ENCODE results near the gene ZNF668.
A peak's percentile ranks its signal among the peaks of the same experiment; 100 is the strongest.
"Not testable (repeated sequence)": the region's sequence is repeated elsewhere in the genome, so short reads cannot be mapped to it uniquely, and the experiment has no call there.

The ZNF668 gene

DNA sequence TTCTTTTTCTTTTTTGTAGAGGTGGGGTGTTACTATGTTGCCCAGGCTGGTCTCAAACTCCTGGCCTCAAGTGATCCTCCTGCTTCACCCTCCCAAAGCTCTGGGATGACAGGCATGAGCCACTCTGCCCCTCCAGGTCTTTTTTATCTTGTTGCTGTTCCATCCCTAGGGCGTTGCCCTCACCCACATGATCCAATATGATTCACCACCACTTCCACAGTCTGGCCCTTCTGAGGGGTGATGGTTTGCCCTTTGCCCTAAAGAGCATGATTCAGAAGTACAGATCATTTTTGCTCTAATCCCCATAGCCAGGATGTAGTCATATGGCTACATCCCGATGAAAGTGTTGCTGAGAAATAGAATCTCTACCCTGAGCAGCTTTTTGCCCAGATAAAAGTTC lies 21.9 kb downstream of the ZNF668 start:
- DNase-seq, result no peak

DNA sequence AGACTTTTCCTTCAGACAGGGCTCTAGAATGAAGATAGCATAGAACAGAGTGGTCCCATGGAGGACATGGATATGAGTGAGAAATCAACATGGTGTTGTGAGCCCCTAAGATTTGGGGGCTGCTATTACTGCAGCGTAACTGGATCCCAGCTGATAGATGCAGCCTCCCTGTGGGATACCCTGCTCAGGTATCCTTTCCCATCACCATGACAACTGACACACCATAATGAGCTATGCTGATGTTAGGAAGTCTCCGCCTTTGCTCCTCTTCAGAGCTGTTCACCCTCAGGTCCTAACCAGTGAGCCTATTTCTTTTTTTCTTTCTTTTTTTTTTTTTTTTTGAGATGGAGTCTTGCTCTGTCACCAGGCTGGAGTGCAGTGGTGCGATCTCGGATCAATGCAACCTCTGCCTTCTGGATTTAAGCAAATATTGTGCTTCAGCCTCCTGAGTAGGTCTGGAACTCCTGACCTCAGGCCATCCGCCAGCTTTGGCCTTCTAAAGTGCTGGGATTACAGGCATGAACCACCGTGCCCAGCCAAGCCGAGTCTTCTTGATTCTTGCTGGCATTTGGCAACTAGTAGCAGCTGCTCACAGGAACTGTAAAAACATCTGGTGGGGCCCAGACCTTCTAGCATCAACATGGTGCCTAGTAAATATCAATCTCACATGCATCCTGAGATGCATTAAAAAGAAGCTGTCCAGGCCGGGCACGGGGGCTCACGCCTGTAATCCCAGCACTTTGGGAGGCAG lies 23.6 kb downstream of the ZNF668 start:
- DNase-seq, result no peak

- no peak for DNase-seq
These were observed 30.1 kb downstream of the ZNF668 start for GRCh38 chr16:31043898-31044481.

DNA sequence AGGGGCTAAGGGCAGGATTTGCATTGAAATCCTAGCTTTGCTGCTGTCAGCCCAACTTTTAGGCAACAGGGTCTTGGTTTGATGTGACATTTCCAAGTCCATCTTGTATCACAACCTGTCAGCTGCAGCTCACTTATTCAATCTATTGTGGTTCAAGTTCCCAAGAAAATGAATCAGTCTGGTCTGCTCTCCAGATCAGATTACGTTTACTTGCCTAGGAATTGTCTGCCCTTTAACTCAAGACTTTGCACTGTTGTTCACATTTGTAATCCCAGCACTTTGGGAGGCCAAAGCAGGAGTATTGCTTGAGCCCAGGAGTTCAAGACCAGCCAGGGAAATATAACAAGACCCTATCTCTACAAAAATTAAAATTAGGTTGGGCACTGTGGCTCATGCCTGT lies 30.7 kb downstream of the ZNF668 start:
- DNase-seq, result no peak

GRCh38 chr16:31042866-31043265 lies 31.2 kb downstream of the ZNF668 start:
- no peak for DNase-seq

DNA sequence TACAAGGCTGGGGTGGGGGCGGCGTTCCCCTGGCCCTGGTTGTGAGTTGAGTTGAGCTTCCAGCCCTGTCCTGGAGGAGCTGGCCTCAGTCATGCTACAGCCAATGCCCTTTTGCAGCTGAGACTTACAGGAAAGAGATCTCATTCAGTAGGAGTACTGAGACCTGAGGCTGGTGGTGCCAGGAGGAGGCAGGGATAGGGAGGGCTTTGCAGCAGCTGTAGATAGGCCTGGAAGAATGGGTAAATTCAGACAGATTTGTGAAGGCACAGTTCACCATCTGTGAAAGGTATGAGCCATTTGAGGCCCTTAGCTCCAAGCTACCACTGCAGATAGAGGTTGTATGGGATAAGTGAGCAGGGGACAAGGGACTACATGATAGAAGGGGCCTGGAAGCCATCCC lies 35.0 kb downstream of the ZNF668 start:
- no peak for DNase-seq

- no peak for DNase-seq
These were observed 37.3 kb downstream of the ZNF668 start for GRCh38 chr16:31036691-31037090.

GRCh38 chr16:31033709-31034492 lies 40.1 kb downstream of the ZNF668 start:
- peak; percentile 63 to 86 for DNase-seq

DNA sequence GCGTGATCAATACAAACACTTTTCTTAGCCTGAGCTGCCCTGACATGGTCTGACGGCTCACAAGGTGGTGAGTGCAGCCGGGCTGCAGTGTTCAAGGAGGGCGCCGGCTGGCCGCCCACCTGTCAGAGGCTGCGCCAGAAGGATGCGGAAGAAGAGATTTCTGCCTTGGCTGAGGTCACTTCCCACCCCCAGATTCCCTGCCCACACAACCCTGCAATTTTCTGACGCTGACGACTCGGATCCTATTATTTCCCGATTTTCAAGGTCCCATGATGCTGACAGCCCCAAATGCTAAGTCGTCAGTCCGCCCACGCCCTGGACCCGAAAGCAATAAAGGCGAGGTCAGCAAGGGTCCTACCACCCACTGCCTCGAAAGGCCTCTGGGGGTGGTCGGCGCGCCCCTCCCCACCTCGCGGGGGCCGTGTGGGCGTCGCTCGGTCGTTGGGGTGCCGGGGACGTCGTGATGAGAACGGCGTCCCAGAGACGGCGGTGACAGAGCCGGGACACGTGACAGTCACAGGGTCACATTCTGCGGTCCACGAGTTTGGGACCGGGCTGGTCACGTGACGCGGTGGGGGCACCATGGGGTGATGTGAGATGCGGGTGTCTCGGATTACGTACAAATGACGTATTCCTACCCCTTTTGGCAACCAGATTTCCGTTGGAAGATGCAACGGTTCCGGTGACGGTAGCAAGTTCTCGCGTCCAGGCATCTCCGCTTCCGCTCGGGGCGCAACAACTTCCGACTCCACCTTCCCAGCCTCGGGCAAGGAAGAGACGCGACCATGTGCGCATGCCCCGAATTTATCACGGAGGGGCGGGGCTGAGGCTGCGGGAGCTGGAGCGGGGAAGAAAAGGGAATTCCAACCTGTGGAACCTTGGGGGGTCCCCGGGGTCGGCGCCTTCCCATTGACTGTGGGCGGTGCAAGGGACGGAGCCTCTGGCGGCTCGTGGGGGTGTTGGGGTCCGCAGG lies 41.0 kb downstream of the ZNF668 start, which contains the start of gene STX4:
TSS of gene STX4 (plus strand) at position 823 of the 973 bp plus-strand sequence. CDS start 248 bp downstream, outside the sequence.
- peak; percentile 95 to 98 for DNase-seq

GRCh38 chr16:31031276-31031675 lies 42.8 kb downstream of the ZNF668 start:
- DNase-seq, result no peak

- DNase-seq, result no peak
These were observed 44.8 kb downstream of the ZNF668 start for GRCh38 chr16:31029272-31029671.

- no peak for DNase-seq
These were observed 48.7 kb downstream of the ZNF668 start for GRCh38 chr16:31025339-31025738.

DNA sequence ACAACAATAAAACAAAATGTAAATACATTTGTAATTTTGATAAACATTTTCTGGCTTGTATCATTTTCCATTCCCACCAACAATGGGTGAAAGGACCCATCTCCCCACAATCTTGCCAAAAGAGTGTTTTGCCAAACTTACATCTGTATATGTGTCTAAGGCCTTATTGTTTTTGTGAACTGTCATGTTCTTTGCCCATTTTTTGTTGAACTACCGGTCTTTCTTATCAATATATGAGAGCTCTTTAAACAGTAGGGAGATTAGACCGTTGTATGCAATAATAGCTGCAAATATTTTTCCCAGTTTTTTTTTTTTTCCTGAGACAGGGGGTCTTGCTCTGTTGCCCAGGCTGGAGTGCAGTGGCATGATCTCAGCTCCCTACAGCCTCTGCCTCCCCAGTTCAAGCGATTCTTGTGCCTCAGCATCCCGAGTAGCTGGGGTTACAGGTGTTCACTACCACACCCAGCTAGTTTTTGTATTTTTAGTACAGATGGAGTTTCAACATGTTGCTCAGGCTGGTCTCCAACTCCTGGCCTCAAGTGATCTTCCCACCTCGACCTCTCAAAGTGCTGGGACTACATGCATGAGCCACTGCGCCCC lies 50.3 kb downstream of the ZNF668 start:
- no peak for DNase-seq

DNA sequence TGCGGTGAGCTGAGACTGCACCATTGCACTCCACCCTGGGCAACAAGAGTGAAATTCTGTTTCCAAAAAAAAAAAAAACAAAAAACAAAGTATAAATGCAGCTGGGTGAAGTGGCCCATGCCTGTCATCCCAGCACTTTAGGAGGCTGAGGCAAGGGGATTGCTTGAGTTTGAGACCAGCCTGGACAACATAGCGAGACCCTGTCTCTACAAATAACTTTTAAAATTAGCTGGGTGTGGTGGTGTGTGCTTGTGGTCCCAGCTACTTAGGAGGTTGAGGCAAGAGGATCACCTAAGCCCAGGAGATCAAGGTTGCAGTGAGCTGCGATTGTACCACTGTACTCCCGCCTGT lies 50.8 kb downstream of the ZNF668 start:
- DNase-seq, result no peak

GRCh38 chr16:31022544-31023251 lies 51.3 kb downstream of the ZNF668 start:
- no peak for DNase-seq

DNA sequence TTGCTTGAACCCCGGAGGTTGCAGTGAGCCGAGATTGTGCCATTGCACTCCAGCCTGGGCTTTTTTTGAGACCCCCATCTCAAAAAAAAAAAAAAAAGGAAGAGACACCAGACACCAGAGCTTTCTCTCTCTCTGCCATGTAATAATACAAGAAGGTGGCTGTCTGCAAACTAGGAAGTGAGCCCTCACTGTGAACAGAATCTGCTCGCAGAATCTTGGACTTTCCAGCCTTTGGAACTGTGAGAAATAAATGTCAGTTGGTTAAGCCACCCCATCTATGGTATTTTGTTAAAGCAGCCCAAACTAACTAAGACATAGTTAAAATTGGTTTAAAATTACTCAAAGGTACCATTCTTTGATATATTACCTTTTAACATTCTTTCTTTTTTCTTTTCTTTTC lies 53.5 kb downstream of the ZNF668 start:
- no peak for DNase-seq

DNA sequence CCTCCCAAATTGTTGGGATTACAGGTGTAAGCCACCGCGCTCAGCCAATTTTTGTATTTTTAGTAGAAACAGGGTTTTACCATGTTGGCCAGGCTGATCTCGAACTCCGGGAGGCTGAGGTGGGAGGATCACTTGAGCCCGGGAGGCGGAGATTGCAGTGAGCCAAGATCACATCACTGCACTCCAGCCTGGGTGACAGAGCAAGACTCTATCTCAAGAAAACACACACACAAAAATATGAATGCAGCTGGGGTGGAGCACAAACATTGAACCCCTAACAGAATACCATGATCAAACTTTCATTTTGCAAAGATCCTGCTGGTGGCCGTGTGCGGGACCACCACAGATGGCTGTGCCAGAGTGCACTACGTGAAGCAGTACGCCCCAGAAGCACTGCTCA lies 56.3 kb downstream of the ZNF668 start:
- DNase-seq, result not testable (repeated sequence)

DNA sequence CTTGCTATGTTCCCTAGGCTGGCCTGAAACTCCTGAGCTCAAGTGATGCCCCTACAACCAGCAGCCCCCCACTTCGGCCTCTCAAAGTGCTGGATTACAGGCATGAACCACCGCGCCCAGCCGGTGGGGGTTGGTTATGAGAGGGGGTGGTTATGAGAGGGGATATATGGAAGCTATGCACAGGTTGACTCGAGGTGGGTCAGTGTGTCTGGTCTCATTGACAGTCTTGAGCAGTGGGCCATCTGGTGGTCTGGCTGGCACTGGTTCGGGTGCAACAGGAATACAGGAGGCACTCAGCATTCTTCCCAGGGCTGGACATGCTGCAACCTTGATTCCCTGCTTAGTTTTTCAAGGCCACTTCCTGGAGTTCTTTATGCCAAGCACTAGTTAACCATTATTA lies 58.0 kb downstream of the ZNF668 start:
- no peak for DNase-seq

- DNase-seq, result not testable (repeated sequence)
These were observed 60.7 kb downstream of the ZNF668 start for GRCh38 chr16:31013292-31013691.

GRCh38 chr16:31011815-31012214 lies 62.2 kb downstream of the ZNF668 start:
- DNase-seq, result not testable (repeated sequence)

Data from NCI-H1930 (cell line).